GM15510 (cell line): Measurements from ENCODE around the gene FKBP6.

Experiments
- POLR2A ChIP-seq: IDR thresholded peaks from 3 replicates; pipeline ENCODE4 v1.6.1; 2011; ENCODE audit warnings: borderline replicate concordance; ENCODE audit not compliant: insufficient read length; ENCODE audit errors: extremely low read depth

The FKBP6 gene

GRCh38 chr7:73338321-73338720, 10.4 kb downstream of the FKBP6 start:
- TF ChIP-seq POLR2A, result no peak

GRCh38 chr7:73340514-73340913, 12.6 kb downstream of the FKBP6 start:
- TF ChIP-seq POLR2A, result no peak

GRCh38 chr7:73341877-73342276, 13.9 kb downstream of the FKBP6 start:
- no peak for TF ChIP-seq POLR2A

GRCh38 chr7:73342645-73343044, 14.7 kb downstream of the FKBP6 start:
- TF ChIP-seq POLR2A, result no peak

GRCh38 chr7:73343671-73344380, 15.9 kb downstream of the FKBP6 start:
- TF ChIP-seq POLR2A, result no peak

- no peak for TF ChIP-seq POLR2A
Measured at GRCh38 chr7:73345538-73345937, 17.6 kb downstream of the FKBP6 start.

- TF ChIP-seq POLR2A, result no peak
Measured at GRCh38 chr7:73345951-73346350, 18.0 kb downstream of the FKBP6 start.

- no peak for TF ChIP-seq POLR2A
Measured at GRCh38 chr7:73349763-73350162, 21.8 kb downstream of the FKBP6 start.

GRCh38 chr7:73350306-73351068, 22.5 kb downstream of the FKBP6 start:
- TF ChIP-seq POLR2A, result no peak

- no peak for TF ChIP-seq POLR2A
Measured at GRCh38 chr7:73351447-73352167, 23.6 kb downstream of the FKBP6 start.

GRCh38 chr7:73352784-73353183, 24.8 kb downstream of the FKBP6 start:
- TF ChIP-seq POLR2A, result no peak

GRCh38 chr7:73353243-73353642, 25.3 kb downstream of the FKBP6 start:
- TF ChIP-seq POLR2A, result no peak

- no peak for TF ChIP-seq POLR2A
Measured at GRCh38 chr7:73354196-73354595, 26.2 kb downstream of the FKBP6 start.

- TF ChIP-seq POLR2A, result no peak
Measured at GRCh38 chr7:73354821-73355220, 26.9 kb downstream of the FKBP6 start.

GRCh38 chr7:73356159-73356558, 28.2 kb downstream of the FKBP6 start:
- no peak for TF ChIP-seq POLR2A
